GM18867 (cell line): ENCODE measurements around the gene AGPAT1.
"Not testable (repeated sequence)": the region's sequence is repeated elsewhere in the genome, so short reads cannot be mapped to it uniquely, and the experiment has no call there.

Source experiments
- ATAC-seq: cut with Tn5 transposase; IDR thresholded peaks from one replicate; pipeline ENCODE4 v1.9.1; 2021; ENCODE audit warnings: mild to moderate bottlenecking, moderate library complexity; ENCODE audit not compliant: unreplicated experiment

Gene AGPAT1

DNA sequence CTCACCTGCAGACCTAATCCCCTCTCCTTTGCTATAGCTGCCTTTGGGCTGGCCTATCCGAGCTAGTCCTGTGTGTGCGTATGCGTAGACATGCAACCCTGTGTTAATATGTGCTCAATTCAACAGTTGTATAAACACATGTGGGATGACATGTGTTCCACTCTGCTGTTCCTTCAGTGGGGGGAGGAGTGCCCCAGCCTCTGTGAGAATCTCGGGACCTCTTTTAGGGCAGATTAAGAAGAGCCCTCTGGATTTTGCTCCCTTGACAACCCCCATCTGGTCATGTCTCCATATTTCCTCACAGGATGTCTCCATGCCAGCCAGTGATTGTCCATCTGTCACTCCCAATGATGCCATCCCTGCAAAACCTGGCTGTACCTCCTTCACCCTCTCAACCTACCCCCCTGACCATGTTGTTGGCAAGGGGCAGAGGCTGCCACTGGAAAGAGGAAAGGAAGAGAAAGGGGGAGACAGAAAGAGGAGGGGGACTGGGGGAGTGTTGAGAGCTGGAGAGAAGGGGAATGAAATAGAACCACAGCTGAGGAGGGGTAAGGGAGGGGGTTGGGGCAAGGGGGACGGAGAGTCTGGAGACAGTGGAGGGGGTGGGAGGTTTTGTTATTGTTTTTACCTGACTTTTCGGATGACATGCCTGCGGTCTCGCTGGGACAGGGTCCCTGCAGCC lies 24.6 kb downstream of the AGPAT1 start:
- ATAC-seq: no peak

- no peak for ATAC-seq
Measured at GRCh38 chr6:32149932-32150870, 25.7 kb downstream of the AGPAT1 start.

DNA sequence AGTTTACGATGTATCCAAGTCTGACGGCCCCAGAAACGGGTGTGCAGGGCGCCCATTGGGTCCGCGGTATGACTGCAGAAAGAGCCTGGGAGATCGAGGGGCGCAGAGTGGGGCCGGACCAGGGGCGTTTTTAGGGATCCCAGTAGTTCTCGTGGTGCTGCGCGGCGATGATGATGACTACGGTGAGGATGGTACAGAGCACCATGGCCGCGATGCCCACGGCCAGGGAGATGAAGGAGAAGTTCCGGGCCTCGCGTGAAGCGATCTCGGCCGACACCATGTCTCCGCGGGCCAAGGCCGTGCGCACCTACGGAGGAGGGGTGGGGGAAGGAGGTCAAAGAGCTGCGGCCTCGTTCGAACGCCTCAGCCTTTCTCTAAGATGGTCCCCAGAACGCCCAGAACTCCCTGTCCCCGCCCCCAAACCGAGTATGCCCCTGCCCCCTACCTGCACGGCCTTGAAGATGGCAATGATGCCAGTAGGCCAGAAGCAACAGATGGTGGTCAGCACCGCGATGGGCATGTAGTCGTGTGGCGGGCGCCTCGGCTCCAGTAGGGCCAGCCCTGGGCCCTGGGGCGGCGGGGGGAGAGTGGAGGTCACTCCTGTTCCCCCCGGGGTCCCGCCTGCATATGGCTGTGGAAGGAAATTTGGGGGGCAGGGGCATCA lies 26.7 kb downstream of the AGPAT1 start:
- no peak for ATAC-seq

DNA sequence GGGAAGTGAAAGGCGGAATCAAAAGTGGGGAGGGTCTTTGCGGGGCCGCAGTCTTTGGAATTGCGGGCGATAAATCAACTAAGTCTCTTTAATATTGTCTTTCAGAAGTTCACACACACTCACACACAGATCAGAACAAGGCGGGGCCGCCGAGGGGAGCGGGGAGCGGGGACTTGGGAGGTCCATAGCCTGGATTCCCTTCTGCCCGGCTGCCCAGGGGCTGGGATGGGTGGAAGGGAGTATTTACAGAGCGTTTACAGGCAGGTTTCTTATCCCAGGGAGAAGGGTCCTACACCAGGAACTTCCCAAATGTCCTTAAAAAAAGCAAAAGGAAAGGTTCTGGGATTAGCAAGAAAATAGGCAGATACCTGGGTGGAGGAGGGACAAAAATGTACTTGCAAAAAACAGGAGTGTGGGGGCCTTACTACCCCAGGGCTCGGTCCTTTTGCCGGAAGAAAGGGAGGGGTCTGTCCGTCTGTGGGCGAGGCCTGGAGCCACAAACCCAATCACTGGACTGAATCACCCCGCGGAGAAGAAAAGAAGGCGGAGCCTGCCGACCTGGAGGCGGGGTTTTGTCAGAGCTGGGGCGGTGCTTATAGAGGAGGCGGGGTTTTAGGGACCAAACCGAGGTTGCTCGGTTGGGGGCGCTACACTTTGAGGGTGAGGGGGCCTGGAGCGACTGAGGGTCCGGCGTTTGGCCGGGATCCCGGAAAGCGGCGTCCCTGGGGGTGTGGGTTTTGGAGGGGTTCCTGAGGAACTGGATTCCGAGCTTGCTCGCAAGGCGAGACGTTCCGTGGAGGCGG lies 27.4 kb downstream of the AGPAT1 start:
- ATAC-seq: no peak

GRCh38 chr6:32147401-32148132 lies 28.3 kb downstream of the AGPAT1 start:
- no peak for ATAC-seq

GRCh38 chr6:32146687-32147086 lies 29.2 kb downstream of the AGPAT1 start:
- no peak for ATAC-seq

DNA sequence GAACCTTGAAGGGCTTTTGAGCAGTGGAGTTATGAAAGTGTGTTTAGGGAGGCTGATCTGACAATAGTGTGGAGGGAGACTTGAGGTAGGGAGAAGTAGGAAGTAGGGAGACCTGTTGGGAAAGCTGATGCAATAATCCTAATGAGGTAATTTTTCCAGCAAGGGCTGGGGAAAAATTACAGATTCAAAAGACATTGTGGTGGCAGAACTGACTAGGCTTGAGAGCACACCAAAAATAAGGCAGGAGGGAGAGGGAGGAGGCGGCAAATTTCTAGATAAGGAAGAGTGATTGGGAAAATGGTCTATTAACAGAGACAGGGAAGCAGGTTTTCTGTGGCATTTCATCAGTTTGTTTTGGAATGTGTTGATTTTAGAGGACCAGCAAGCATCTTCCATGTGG lies 29.6 kb downstream of the AGPAT1 start:
- no peak for ATAC-seq

DNA sequence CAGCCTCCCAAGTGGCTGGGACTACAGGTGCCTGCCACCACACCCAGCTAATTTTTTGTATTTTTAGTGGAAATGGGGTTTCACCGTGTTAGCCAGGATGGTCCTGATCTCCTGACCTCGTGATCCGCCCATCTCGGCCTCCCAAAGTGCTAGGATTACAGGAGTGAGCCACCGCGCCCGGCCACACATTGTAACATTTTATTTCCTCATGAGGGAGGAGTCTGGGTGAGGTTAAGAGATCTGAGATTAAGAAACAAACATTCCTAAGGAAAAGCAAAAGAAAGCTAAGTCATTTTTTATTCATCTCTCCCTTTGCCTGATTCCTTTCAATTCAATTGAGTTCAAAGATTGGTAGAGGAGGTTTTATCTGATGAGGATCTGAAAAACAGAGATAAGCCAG lies 31.6 kb downstream of the AGPAT1 start:
- not testable (repeated sequence) for ATAC-seq

DNA sequence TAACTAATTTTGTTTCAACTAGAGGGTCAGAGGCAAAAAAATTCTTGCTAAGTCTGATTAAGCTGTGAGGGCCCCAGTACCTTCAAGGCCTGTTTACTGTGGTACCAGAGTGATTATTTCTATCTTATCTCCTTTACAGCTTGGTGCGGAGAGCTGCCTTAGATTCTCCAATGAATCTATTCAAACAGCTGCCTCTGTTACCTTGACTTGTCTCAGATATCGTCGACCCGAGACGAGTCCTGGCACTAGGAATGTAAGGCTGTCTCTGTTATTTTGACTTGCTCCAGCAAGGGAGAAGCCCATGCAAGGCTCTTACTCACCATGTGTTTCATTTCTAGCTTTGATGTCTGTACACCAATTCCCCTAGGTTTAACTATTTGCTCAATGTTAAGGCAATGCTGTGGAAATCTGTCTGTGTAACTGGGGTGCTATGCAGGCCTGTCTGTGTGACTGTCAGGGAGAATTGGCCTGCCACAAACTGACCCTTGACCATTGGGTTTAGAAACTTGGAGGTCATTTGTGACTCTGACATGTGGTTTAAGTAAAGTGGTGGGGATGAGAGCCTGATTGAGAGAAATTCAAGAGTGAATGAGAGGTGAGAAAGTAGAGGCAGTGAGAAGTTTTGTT lies 35.4 kb downstream of the AGPAT1 start:
- ATAC-seq: no peak

DNA sequence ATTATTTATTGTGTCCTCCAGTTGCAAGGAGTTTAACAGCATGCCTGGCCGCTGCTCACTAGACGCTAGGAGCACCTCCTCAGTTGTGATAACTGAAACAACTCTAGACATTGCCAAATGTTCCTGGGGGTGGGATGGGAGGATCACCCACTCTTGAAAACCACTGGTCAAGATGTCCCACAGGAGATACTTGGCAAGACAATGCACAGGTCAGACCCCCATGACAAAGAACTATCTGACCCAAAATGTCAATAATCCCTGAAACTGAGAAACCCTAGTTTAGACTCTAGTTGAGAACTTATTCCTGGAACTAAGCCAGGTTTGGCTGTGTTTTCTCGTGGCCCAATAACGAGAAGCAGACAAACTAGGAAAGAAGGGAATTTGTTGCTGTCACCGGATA lies 36.3 kb downstream of the AGPAT1 start:
- ATAC-seq: no peak

- ATAC-seq: no peak
Measured at GRCh38 chr6:32137454-32137853, 38.4 kb downstream of the AGPAT1 start.

DNA sequence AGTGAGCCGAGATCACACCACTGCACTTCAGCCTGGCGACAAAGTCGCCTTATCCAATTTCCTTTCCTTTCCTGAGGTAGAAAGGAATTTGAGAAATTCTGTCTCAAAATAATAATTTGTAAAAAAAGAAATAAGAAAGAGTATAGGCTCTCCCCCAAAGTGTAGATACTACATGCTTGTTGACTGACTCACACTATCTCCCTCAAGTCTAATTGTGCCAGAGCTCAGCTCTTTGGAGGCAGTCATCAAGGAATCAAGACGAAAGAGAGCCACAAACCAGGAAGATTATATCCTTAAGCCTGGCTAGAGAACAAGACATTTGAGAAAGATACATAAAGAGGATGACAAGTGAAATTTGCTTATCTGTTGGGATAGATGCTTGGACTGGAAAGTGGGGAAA lies 42.1 kb downstream of the AGPAT1 start:
- ATAC-seq: no peak

DNA sequence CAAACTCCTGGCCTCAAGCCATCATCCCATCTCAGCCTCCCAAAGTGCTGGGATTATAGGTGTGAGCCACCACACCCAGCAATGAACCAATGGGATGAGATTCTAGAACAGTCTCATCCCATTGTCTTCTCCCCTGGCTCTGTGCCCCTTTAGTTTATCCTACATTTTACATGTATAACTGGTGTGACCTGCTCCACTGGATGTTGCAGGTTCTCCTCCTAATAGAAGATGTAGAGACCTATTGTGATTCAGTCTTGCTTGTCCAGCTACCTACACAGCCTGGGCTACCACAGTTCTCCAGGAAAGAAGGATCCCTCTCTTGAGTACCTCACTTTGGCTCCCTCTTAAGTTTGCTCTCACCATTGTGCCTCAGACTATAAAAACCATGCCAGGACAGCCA lies 43.8 kb downstream of the AGPAT1 start:
- no peak for ATAC-seq

- ATAC-seq: no peak
Measured at GRCh38 chr6:32131439-32131948, 44.4 kb downstream of the AGPAT1 start.

DNA sequence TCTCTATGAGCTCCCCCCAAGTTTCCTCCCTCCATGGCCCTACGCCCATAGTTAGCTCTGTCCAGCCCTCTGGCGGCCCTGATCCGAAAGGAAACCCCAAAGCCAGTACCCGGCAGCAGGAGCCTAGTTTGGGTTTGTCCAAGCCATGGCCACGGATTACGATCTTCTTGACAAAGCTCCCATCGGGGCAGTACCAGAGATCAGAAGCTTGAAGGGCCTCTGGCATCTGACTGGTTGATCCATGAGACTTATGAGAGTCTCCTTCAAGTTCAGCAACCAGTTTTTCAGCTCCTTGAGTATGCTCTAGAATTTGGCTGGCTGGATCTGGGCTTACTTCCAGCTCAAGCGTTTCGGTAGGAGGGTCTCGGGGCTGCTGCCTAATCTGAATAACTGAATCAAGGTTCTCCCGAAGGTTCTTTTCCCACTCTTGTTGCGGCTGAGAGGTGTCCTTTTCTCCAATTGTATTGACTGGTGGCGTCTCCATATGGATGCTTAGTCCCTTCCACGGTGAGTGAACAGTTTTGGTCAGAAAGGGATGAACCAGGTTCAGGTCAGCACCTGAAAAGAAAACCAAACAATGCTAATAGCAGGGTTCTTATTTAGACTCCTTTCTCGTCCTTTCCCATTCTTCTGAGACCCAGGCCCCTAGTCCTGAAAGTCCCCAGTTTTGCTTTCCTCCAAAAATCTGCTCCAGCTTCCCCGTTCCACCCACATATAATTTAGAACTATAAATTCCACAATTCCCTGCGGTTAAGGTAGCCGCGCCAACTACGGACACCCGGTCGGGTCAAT lies 46.4 kb downstream of the AGPAT1 start:
- ATAC-seq: no peak

DNA sequence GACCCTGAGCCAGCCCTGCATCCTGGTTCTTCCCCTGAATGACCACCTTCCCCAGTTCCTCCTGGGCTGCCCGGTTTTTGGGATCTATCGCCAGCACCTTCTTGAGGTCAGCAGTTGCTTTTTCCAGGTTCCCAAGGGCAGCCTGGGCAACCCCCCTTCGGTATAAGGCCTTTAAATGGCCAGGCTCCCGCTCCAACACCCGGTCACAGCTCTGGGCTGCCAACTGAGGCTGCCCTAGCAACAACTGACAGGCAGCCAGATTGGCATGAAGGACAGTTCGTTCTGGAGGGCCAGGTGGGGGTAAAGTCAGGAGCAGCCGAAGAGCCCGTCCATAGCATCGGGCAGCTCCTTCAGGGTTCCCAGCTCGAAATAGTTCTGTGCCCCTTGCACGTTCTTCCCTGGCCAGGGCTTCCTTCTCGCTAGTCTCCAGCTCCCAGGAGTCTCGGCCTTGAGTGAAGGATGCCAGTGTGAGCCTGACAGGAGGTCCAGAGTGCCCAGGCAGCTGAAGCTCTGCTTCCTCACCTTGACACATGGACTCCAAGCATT lies 47.1 kb downstream of the AGPAT1 start:
- ATAC-seq: no peak

DNA sequence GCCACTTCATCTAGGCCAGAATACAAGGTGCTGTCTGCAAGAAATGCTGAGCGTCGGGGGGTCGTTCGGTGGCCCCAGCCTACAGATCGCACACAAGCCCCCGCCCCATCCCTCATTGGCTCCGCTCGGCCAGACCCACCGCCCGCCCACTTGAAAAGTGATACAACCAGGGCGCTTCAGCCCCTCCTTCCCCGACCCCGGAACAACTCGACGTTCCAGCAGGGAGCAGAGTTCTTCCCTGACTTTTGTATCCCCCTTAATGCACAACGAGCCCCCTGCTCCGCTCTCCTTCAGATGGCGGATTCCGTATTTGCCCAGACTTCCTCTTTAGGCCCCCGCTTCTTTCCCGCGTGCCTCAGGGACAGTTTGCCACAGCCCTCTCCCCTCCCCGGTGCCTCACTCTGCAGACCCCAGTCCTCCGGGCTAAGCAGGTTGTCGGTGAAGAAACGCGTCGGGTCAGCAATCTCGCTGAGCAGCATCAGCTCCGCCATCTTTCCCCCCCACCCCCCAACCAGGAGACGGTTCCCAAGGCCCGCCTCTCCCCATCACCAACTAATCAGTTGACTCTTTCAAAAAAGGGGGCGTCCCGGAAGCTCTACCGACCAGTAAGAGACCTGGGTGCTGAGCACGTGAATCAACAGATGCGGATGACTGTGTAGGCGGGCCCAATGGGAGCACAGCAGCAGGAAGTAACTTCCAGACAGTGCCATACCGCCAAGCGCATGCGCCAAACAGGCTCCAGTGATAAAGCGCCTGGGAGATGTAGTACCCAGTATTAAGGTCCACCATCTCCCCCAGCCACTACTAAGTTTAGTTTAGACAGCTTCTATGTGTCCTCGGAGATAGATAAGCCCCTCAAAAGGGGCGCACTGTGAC lies 47.9 kb downstream of the AGPAT1 start, which contains the start of gene ATF6B:
Gene ATF6B (minus strand): TSS at position 530 of the 876 bp plus-strand sequence. CDS start 39 bp downstream, at position 491.
- ATAC-seq: peak; percentile 77
